ENCODE measurements around the gene ABCC10.
A peak's percentile ranks its signal among the peaks of the same experiment; 100 is the strongest.
"Not testable (repeated sequence)": the region's sequence is repeated elsewhere in the genome, so short reads cannot be mapped to it uniquely, and the experiment has no call there.

ABCC10 gene

GRCh38 chr6:43427406-43428111 is at the start of gene ABCC10:
ABCC10 (plus strand) TSS chr6:43427541; CDS start chr6:43427979, 438 bp downstream.
- DNase-seq = peak; percentile 95

GRCh38 chr6:43377710-43378229 is 49.6 kb upstream of the ABCC10 start:
- DNase-seq = no peak

GRCh38 chr6:43378631-43379030 is 48.7 kb upstream of the ABCC10 start:
- no peak for DNase-seq

- not testable (repeated sequence) for DNase-seq
Measured at GRCh38 chr6:43380858-43381257, 46.5 kb upstream of the ABCC10 start.

- no peak for DNase-seq
Measured at GRCh38 chr6:43383021-43383667, 44.2 kb upstream of the ABCC10 start.

GRCh38 chr6:43386492-43386891 is 40.8 kb upstream of the ABCC10 start:
- DNase-seq = peak in 1 of 2 donors; percentile 60

GRCh38 chr6:43389730-43390295 is 37.5 kb upstream of the ABCC10 start:
- DNase-seq = no peak

- DNase-seq = not testable (repeated sequence)
Measured at GRCh38 chr6:43390753-43391439, 36.4 kb upstream of the ABCC10 start.

- peak; percentile 53 to 70 for DNase-seq
Measured at GRCh38 chr6:43391440-43392031, 35.8 kb upstream of the ABCC10 start.

GRCh38 chr6:43393133-43393532 is 34.2 kb upstream of the ABCC10 start:
- DNase-seq = not testable (repeated sequence)

GRCh38 chr6:43393602-43394001 is 33.7 kb upstream of the ABCC10 start:
- DNase-seq = no peak

GRCh38 chr6:43394982-43395381 is 32.4 kb upstream of the ABCC10 start:
- DNase-seq = no peak

GRCh38 chr6:43395776-43396175 is 31.6 kb upstream of the ABCC10 start:
- no peak for DNase-seq

- no peak for DNase-seq
Measured at GRCh38 chr6:43396408-43397149, 30.8 kb upstream of the ABCC10 start.

GRCh38 chr6:43399932-43400487 is 27.3 kb upstream of the ABCC10 start:
- no peak for DNase-seq

- no peak for DNase-seq
Measured at GRCh38 chr6:43401730-43402129, 25.6 kb upstream of the ABCC10 start.

- no peak for DNase-seq
Measured at GRCh38 chr6:43402820-43403219, 24.5 kb upstream of the ABCC10 start.

- DNase-seq = no peak
Measured at GRCh38 chr6:43405354-43405753, 22.0 kb upstream of the ABCC10 start.

GRCh38 chr6:43407296-43407695 is 20.0 kb upstream of the ABCC10 start:
- DNase-seq = no peak

GRCh38 chr6:43408259-43408658 is 19.1 kb upstream of the ABCC10 start:
- DNase-seq = no peak

GRCh38 chr6:43410776-43411175 is 16.6 kb upstream of the ABCC10 start:
- DNase-seq = not testable (repeated sequence)

GRCh38 chr6:43412541-43412940 is 14.8 kb upstream of the ABCC10 start:
- DNase-seq = no peak

Data from CD4-positive, alpha-beta T cell treated with Interleukin-4 for 1 hour (primary cell).